Measurements from ENCODE around the gene FAU. TPM values are rescaled to one million over a fixed set of nuclear protein-coding genes. Genes with fewer than 3 reads are reported as not detected.
"Not testable (repeated sequence)": the region's sequence is repeated elsewhere in the genome, so short reads cannot be mapped to it uniquely, and the experiment has no call there.

Gene FAU
- total and polyA plus RNA-seq, 10 of the 15 experiments (the other 5 are each of a cell fraction or from before 2014, with no cell fraction given): 332 to 1,347 (median 990) TPM

DNA sequence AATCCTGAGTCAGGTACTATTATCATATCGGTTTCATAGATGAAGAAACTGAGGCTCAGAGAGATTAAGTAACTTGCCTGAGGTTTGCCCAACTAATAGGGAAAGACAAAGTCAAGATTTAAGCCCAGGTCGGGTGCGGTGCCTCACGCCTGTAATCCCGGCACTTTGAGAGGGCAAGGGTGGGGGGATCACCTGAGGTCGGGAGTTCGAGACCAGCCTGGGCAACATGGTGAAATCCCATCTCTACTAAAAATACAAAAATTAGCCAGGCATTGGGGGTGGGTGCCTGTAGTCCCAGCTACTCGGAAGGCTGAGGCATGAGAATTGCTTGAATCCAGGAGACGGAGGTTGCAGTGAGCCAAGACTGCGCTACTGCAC, 28.2 kb upstream of the FAU start:
- Histone ChIP-seq H3K4me2 (ENCODE audit: control insufficient read depth, insufficient read depth) (peak overlapping the region; percentile 91), H3K4me1 (ENCODE audit: control insufficient read depth, insufficient read depth, low read length) (peaks cover 29% of the 10 kb centered on the region)
- RAD21 ChIA-PET (ENCODE audit: unreplicated experiment); H4K20me1 ChIP-seq (ENCODE audit: control insufficient read depth, insufficient read depth); H2AFZ ChIP-seq (ENCODE audit: control insufficient read depth, low read depth, low read length); DNase-seq (ENCODE audit: low read depth, low spot score); in situ Hi-C loops (cut with MboI); ATAC-seq; H3K36me3 ChIP-seq (ENCODE audit: control insufficient read depth in 2 of 2, insufficient read depth in 2 of 2, low read length in 1 of 2); H3K4me3 ChIP-seq; H3K9me3 ChIP-seq (replicated peaks; ENCODE audit: control insufficient read depth, insufficient read depth, low read length); H3K9ac ChIP-seq (ENCODE audit: control insufficient read depth, insufficient read depth, low read length); BruUV-seq (replicated peaks); FAIRE-seq; intact Hi-C loops (cut with micrococcal nuclease; ENCODE audit: unreplicated experiment); H3K79me2 ChIP-seq (ENCODE audit: control insufficient read depth, insufficient read depth, low read length); H3K27ac ChIP-seq (ENCODE audit: control insufficient read depth, insufficient read depth); H3K27me3 ChIP-seq (replicated peaks in 1 of 2; ENCODE audit: control insufficient read depth in 2 of 2, insufficient read depth in 2 of 2, low read length in 1 of 2): not testable (repeated sequence)
- 90% methylated on average over 10 of the region's 10 CpGs for WGBS (ENCODE audit: insufficient coverage, insufficient replicate concordance, low lambda C conversion rate, missing lambda C conversion rate)
- ChIA-PET SMC1A (ENCODE audit: uncharacterized antibody, unreplicated experiment) (interaction anchor here (0.6 kb wide), 1 partner anchor 17 kb away, joined by 3 read pairs; no protein-coding TSS in a partner anchor), POLR2A (interaction anchor here (0.6 kb wide), 1 partner anchor 13 kb away, joined by 5 read pairs; no protein-coding TSS in a partner anchor), CTCF (interaction anchor here (0.7 kb wide), 1 partner anchor 187 kb away, joined by 3 read pairs; no protein-coding TSS in a partner anchor)

DNA sequence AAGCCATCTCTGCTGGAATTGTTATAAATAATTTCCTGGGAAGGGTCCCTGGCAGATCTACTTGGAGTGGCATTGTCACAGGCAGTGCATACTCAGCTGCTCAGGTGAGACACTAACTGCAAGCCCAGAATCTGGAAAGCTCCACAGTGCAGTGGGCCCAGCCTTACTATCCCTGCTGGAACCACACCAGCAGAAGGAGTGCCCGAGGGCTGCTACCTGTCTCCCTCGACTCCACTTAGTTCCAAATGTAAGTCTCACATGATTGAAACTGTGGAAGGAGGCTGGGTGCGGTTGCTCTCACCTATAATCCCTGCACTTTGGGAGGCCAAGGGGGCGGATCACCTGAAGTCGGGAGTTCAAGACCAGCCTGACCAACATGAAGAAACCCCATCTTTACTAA, 26.7 kb upstream of the FAU start:
- BruUV-seq (replicated peaks): no TSS peak
- CTCF ChIA-PET: interaction anchor here (1.0 kb wide), 1 partner anchor 9 kb away, joined by 4 read pairs; no protein-coding TSS in a partner anchor

More for the DNA sequence above, 26.7 kb upstream of the FAU start:
- no peak for DNase-seq (ENCODE audit: low read depth, low spot score)
- H3K4me2 ChIP-seq (ENCODE audit: control insufficient read depth, insufficient read depth): no peak overlapping the region
- intact Hi-C loops (cut with micrococcal nuclease; ENCODE audit: unreplicated experiment): no loop called here
- no peak overlapping the region for H2AFZ ChIP-seq (ENCODE audit: control insufficient read depth, low read depth, low read length)
- H4K20me1 ChIP-seq (ENCODE audit: control insufficient read depth, insufficient read depth): no peaks in the 10 kb centered on the region
- no peaks in the 10 kb centered on the region for H3K36me3 ChIP-seq (ENCODE audit: control insufficient read depth in 2 of 2, insufficient read depth in 2 of 2, low read length in 1 of 2)
- ChIA-PET SMC1A (ENCODE audit: uncharacterized antibody, unreplicated experiment) (interaction anchor here (2.7 kb wide), 1 partner anchor 13 kb away, joined by 9 read pairs; no protein-coding TSS in a partner anchor), POLR2A (interaction anchor here (2.2 kb wide), 1 partner anchor 13 kb away, joined by 9 read pairs; no protein-coding TSS in a partner anchor), RAD21 (ENCODE audit: unreplicated experiment) (no interaction called here)
- WGBS (ENCODE audit: insufficient coverage, insufficient replicate concordance, low lambda C conversion rate, missing lambda C conversion rate): 66% methylated on average over 5 of the region's 5 CpGs
- H3K27me3 ChIP-seq (replicated peaks in 1 of 2; ENCODE audit: control insufficient read depth in 2 of 2, insufficient read depth in 2 of 2, low read length in 1 of 2): no peaks in the 10 kb centered on the region; a peak in 1 of 4 replicates
- no peak overlapping the region for H3K9ac ChIP-seq (ENCODE audit: control insufficient read depth, insufficient read depth, low read length)
- FAIRE-seq: no peak
- no peak overlapping the region for H3K4me3 ChIP-seq
- H3K79me2 ChIP-seq (ENCODE audit: control insufficient read depth, insufficient read depth, low read length): no peaks in the 10 kb centered on the region
- H3K4me1 ChIP-seq (ENCODE audit: control insufficient read depth, insufficient read depth, low read length): peaks cover 29% of the 10 kb centered on the region
- H3K9me3 ChIP-seq (replicated peaks; ENCODE audit: control insufficient read depth, insufficient read depth, low read length): no peaks in the 10 kb centered on the region
- TF ChIP-seq BACH1 (IDR thresholded peaks at IDR 0.05; ENCODE audit: borderline replicate concordance) (no peak), SREBF2 (IDR thresholded peaks at IDR 0.05; ENCODE audit: low read length) (no peak), ZZZ3 (IDR thresholded peaks at IDR 0.05; ENCODE audit: control insufficient read depth, insufficient read length, low read depth) (no peak)
- TF ChIP-seq, protein P1, sequence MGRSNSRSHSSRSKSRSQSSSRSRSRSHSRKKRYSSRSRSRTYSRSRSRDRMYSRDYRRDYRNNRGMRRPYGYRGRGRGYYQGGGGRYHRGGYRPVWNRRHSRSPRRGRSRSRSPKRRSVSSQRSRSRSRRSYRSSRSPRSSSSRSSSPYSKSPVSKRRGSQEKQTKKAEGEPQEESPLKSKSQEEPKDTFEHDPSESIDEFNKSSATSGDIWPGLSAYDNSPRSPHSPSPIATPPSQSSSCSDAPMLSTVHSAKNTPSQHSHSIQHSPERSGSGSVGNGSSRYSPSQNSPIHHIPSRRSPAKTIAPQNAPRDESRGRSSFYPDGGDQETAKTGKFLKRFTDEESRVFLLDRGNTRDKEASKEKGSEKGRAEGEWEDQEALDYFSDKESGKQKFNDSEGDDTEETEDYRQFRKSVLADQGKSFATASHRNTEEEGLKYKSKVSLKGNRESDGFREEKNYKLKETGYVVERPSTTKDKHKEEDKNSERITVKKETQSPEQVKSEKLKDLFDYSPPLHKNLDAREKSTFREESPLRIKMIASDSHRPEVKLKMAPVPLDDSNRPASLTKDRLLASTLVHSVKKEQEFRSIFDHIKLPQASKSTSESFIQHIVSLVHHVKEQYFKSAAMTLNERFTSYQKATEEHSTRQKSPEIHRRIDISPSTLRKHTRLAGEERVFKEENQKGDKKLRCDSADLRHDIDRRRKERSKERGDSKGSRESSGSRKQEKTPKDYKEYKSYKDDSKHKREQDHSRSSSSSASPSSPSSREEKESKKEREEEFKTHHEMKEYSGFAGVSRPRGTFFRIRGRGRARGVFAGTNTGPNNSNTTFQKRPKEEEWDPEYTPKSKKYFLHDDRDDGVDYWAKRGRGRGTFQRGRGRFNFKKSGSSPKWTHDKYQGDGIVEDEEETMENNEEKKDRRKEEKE (IDR thresholded peaks at IDR 0.05): no peak
- no peak overlapping the region for H3K27ac ChIP-seq (ENCODE audit: control insufficient read depth, insufficient read depth)
- in situ Hi-C loops (cut with MboI): no loop called here
- no peak for ATAC-seq

Measured in GM12878 (cell line).